HG02759 (cell line): Measurements from ENCODE around the gene LRG1.

Experiments
- ATAC-seq: cut with Tn5 transposase; IDR thresholded peaks from one replicate; pipeline ENCODE4 v1.9.1; 2021; ENCODE audit warnings: mild to moderate bottlenecking, moderate library complexity; ENCODE audit not compliant: unreplicated experiment

LRG1 gene

DNA sequence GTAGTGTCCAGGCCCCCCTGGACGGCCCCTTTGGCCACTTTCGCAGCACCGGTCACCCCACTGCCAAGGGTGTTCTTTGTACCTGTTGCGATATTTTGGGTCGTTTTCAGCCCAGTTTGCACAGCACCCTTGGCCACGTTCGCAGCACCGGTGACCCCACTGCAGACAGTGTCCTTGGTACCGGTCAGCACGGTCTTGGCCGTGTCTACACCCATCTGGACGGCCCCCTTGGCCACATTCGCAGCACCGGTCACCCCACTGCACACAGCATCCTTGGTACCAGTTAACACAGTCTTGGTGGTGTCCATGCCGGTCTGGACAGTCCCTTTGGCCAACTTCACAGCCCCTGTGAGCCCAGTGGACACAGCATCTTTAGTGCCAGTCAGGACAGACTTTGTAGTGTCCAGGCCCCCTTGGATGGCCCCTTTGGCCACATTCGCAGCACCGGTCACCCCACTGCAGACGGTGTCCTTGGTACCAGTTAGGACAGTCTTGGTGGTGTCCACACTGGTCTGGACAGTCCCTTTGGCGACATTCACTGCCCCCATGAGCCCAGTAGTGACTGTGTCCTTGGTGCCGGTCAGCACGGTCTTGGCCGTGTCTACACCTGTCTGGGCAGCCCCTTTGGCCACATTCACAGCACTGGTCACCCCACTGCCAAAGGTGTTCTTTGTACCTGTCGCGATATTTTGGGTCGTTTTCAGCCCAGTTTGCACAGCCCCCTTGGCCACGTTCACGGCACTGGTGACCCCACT is 28.4 kb downstream of the LRG1 start:
- no peak for ATAC-seq

DNA sequence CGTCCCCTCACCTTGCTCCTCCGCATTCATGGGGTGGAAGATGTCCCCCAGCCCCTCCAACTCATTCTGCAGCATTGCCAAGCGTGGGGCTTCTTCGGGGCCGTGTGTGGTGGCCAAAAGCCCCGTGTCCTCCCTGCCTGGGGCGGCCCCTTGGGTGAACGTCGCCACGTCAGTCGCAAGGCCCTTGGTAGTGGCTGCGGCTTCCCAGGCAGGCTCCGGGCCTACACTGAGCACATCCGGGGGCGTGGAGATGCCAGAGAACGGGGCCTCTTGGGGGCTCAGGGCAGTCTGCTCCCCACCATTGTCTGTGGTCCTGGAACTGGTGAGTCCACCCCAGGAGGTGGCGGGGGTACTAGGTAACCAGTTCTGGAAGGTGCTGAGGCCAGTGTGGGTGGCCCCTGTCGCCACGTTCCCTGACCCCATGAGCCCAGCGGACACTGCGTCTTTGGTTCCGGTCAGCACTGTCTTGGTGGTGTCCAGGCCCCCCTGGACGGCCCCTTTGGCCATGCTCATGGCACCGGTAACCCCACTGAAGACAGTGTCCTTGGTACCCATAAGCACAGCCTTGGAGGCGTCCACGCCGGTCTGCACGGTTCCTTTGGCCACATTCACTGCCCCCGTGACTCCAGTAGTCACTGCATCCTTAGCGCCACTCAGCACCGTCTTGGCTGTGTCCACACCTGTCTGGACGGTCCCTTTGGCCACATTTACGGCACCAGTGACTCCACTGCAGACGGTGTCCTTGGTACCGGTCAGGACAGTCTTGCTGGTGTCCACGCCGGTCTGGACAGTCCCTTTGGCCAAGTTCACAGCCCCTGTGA is 29.2 kb downstream of the LRG1 start:
- ATAC-seq: no peak

DNA sequence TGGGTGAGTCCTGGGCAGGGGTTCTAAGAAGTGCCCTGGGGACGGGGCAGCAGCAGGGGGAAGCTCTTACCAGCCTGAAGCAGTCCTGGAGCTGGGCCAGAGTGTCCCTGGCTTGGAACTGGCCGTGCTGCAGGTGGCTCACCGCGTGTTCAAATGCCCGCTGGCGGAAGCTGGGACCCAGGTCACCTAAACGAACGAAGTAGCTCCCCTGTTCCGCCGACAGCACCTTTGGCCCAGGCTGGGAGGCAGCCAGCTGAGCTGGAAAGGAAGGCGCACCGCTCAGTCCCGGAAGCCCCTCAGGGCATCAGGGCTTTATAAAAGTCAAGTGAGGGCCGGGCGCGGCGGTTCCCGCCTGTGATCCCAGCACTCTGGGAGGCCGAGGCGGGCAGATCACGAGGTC is 31.1 kb downstream of the LRG1 start:
- ATAC-seq: no peak

DNA sequence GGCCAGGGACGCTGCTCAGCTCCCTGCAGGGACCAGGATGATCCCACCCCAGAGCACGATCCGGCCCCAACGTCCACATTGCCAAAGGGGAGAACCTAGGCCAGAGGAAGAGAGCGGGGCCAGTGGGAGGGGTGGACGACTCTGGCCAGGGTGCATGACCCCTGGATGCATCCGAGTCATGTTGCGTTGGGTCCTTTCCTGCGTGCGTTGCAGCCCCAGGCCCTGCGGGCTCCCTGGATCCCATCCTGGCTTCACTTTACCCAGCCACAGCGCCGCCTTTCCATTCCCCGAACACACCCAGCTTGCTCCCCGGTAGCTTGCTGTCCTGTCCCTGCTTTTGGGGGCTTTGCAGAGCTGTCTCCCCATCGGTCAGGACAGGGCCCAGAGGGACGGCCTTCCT is 32.0 kb downstream of the LRG1 start:
- no peak for ATAC-seq

DNA sequence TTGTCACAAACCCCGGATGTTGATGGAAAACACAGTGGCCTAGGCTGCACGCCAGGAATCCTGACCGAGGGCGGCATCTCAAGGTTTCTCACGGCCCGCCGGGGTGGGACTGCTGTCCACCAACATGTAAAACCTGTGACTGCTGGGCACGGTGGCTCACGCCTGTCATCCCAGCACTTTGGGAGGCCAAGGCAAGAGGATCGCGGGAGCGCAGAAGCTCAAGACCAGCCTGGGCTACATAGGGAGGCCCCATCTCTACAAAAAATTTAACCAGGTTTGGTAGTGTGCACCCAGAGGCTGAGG is 32.7 kb downstream of the LRG1 start:
- no peak for ATAC-seq

DNA sequence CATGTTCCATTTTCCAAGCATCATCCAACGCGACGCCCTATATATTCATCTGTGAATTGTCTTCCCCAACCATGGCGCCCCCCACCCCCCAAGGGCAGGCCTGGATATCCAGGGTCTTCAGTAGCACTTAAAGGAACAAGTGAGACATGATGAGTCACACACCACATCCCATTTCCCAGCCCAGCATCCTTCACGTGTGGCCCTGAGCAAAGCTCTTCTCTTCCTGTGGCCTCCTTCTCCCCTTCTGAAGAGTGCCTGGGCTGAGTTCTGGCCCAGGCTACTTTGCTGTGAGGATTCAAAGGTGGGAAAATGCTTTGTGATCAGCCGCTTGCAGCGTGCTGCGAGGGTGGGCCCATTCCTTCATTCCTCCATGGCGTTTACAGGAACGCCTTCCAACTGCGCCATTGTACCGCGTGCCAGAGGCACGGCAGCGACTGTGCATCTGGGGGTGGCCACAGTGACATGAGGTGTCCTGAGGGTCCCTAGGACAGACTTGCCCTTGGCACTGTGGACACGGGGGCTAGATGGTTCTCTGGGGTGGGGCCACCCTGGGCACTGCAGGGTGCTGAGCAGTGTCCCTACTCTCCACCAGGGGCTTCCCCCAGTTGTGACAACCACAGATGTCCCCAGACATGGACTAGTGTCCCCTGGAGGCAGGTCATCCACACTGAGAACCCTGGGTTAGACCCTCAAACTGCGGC is 33.2 kb downstream of the LRG1 start:
- ATAC-seq: no peak

DNA sequence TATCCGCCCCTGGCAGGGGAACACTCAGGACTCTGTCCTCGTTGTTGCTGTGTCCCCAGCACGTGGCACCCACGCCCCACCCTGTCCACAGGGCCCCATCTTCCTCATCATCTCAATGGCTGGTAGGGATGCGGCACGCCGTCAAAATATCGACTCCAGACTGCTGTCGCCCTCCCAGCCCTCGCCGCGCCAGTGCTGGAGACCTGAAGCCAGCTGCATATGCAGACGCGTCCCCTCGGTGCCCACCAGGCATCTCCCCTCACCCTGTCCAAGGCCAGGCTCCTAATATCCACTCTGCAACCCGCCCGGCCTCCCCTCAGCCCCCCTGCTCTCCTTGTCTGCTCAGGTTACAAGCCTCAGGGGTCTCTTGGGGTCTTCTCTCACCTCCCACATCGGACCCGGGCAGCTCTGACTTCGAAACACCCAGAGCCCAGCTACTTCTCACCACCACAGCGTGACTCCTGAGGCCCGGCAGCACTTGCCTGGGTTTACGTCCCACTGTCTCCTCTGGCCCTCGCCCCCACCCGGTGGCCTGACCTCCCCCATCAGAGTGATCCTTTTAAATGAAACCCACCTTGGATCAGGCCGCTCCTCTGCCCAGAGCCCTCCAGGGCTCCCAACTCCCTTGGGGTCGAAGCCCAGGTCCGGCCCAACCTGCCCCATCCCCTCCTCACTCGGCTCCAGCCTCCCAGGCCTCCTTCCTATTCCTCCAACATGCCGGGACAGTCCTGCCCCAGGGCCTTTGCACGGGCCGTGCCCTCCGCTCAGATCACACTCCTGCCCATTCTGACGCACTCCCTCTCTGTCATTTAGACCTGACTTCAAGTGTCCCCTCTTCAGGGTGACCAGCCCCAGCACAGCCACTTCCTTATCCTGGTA is 34.0 kb downstream of the LRG1 start:
- ATAC-seq: no peak

DNA sequence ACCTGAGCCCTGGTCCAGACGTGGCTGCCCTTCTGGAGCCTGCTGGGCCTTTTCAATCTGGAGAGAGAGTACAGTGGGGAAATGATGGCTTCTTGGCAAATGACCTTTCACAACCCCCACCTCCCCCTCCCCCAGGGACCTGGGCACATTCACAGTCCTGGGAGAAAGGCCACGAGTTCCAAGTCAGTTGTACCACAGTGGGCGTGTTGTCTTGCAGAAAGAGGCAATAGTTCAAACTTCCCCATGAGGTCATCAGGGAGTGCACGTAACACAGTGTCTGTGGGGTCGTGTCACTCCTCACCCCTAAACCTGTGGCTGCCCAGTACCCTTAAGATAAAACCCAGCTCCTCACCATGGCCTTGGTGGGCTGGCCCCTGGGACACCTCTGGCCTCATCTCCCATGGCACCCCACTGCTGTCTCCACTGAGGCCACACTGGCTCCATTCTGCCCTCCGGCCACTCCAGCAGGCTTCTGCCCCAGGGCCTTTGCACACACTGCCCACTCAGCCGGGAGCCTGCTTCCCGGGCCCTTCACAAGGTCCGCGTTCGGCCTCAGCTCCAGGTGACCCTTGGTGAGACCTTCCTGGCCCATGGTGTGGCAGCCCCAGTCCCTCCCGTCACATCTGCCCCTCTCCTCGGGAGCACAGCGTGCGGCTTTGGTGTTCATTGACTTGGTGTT is 34.8 kb downstream of the LRG1 start:
- no peak for ATAC-seq

DNA sequence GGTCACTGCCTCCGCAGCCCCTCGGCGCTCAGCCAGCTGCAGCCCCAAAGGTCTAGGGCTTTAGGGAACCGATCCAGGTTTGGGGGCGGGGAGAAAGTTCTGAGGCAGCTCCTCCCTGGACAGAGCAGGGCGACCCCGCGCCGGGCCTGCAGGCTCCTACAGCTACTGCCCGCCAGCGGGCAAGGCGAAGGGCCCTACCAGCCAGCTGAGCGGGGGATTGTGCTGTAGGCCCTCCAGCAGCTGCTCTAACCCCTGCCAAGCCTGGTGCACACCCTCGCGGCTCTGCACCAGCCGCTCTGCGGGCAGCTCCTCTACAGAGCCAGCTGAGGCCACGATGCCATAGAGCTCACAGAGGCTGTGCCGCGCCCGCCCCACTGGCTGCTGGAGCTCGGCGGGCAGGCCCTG is 35.5 kb downstream of the LRG1 start:
- no peak for ATAC-seq

DNA sequence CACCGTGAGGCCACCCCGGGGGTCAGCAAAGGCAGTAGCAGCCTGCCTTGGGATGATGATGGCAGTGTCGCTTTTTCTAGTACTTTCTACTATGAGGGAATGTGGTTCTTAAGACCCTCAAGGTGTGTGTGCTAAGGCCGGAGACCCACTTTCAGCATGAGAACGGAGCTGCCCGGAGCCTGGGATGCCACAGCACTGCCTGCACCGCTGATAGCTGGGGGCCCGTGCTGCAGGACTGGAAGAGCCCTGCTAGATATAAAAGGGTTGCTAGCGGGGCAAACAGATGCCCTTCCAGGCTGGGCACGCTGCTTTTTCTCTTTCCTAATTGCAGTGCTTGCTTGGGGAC is 36.0 kb downstream of the LRG1 start:
- no peak for ATAC-seq

DNA sequence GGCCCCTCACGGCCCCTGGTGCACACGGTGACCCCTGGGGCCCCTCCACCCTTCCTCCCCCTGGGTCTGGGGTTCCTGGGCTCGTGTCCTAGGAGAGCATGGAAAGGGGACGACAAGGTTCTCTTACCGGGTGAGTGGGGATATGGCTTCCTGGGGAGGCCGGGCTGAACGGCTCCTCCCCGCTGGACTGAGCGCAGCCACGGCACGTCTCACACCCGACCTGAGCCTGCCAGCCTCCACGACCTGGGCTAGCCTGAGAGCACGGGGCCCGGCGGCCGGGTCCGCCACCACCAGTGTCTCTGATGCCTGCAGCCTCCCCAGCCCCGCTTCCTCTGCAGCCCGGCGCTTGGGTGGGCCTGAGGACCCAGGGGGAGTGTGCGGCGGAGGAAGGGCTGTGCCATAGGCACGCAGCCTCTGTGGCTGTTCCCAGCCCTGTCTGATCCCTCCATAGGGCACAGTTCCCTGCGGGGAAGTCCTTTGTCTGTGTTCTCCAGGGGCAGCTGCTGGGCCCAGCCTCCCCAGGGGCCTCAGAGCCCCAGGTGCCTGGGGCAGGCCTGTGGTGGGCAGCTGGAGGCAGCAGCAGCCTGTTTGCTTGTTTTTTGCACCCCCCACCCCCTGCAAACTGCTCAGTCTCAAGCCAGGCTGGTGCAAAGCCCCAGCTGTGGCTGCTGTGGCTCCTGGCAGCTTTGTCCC is 36.6 kb downstream of the LRG1 start:
- no peak for ATAC-seq

DNA sequence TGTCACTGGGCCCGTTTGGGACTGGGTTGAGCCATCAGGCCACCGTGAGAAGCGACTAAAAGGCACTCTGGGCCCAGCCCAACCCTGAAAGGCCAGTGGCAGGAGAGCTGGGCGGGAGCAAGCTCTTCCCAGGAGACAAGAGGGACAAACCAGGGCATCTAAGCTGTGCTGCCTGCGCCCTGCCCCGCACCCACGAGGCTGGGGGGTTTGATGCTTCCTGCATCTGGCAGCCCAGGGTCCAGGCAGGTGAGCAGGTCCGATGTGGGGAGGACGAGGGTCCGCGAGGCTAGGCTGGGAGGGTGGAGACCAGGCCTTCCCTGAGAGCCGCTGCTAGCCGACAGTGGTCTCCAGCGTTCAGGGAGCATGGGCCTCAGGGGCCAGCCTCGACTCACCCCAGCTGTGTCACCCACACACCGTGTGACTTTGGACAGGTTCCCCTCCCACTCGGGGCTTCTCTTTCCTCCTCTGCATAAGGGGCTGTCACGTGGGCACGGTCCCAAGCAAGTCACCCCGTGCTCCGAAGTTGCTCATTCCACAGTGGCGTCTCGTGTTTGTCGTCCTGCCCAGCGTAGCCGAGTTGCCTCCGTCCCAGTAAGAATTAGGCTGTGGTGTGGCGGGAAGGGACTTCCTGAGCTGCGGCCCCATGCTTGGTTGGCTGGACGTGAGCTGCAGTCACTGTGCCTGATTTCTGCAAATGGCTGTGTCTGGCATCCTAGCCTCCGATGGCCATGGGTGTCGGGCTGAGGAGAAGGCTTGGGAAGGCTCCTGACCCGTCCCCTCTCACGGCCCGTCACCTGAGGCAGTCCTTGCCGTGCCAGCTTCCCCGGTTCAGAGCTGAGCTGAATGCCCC is 37.3 kb downstream of the LRG1 start:
- no peak for ATAC-seq

DNA sequence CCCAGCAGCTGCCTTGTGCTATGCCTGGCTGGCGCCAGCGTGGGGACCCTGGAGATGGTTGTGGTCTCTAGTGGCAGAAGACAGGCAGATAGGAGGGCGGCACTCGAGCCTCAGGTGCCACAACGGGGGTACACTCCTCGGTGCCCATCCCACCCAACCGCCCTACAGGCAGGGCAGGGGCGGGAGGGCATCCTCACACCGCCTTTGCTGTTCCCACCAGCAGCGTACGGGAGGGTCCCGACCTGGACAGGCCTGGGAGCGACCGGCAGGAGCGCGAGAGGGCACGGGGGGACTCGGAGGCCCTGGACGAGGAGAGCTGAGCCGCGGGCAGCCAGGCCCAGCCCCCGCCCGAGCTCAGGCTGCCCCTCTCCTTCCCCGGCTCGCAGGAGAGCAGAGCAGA is 38.1 kb downstream of the LRG1 start:
- ATAC-seq: no peak

DNA sequence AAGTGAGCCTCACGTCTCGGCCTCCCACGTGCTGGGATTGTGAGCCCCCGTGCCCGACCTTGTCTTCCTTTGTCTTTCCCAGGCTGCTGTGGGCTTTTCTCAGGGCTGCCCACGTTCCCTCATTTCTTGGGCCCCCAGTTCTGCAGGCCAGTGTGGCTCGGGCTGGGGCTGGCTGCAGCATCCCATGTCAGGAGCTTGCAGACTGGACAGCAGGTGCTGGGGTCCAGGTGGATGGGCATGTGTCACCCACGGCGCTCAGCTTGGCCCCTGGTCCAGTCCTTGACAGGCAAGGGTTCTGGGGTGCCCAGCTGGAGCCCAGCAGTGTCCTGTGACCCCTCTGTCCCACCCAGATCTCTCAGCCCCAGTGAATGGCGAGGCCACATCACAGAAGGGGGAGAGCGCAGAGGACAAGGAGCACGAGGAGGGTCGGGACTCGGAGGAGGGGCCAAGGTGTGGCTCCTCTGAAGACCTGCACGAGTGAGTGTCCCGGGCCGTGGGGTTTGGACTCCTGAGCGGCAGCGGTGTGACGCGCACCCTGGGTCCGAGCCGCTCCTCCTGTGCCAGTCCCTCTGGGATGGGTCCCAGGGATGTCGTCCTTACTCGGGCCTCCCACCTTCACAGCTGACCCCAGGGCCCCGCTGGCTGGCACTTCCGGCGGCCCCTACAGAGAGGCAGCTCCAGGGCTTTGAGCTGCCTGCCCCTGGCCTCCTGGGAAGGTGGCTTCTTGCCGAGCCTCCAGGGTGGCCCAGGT is 38.8 kb downstream of the LRG1 start:
- no peak for ATAC-seq

DNA sequence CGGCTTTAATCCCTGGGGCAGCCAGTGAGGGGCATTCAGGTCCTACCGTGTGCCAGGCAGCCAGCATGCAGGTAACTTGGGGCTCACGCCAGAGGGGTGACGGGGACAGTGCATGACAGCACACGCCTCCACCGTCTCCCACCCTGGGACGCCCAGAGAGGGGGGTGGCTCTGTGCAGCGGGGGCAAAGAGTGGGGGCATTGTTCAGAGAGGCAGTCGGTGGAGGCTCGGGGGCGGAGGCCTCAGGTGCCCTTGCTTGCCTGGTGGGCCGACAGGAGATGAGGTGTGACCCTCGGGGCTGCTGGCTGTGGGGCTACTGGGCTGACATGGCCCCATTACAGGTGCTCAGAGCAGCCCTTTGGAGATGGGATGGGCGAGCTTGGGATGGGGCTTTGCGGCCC is 40.0 kb downstream of the LRG1 start:
- no peak for ATAC-seq

DNA sequence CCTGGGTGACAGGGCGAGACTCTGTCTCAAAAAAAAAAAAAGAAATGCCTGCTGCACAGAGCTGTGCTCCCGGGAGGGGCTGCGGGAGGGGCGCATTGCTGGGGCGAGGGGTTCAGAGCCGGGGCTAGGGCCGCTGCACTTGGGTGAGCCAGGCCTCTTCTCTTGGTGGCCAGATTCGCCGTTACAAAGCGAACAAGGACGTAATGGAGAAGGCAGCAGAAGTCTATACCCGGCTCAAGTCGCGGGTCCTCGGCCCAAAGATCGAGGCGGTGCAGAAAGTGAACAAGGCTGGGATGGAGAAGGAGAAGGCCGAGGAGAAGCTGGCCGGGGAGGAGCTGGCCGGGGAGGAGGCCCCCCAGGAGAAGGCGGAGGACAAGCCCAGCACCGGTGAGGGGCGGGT is 40.5 kb downstream of the LRG1 start:
- ATAC-seq: no peak

DNA sequence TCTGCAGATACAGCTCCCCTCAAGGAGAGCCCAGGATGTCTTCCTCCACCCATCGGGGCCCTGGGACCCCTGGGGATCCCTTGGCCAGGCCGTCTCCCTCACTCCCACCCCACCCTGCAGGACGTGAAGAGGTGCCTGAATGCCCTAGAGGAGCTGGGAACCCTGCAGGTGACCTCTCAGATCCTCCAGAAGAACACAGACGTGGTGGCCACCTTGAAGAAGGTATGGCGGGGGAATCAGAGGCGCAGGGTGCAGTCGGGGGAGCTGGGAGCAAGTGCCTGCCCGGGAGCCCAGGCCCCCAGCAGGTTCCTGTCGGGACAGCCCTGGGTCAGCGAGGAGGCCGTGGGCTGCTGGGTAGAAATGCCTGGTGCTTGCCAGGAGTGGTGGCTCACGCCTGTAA is 41.1 kb downstream of the LRG1 start:
- ATAC-seq: no peak

DNA sequence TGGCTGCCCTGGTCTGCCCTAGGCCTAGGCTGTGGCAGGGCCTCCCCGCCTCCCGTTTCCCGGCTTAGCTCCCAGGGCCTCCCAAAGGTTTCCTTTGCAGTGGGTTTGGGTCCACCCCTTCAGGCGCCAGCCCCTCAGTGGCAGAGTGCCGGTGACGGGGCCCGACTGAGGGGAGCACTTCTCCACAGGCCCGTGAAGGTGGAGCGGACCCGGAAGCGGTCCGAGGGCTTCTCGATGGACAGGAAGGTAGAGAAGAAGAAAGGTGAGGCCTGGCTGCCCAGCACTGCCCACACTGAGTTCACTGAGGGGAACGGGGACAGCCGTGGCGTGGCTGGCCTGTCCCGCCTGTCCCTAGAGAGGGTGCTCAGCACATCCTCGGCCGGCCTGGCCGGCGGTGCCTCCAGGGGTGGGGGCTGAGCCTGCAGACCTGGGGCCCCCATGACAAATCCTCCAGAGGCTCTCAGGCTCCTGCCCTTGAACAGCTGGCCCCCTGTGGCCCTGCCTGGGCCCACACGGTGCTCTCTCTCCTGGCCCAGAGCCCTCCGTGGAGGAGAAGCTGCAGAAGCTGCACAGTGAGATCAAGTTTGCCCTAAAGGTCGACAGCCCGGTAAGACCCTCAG is 42.0 kb downstream of the LRG1 start:
- ATAC-seq: no peak
